Karpas-422 (cell line): ENCODE results near the gene TNS4. TPM values are rescaled to one million over a fixed set of nuclear protein-coding genes. Genes with fewer than 3 reads are reported as not detected.

Experiments used
- DNase-seq: peaks from one replicate; pipeline ENCODE4 v3.0.0-alpha.2; 2015
- H2AFZ ChIP-seq: fragments of 200-600 bp; sonication (generic); 2 replicates; pipeline ENCODE4 v1.6.1; 2014; ENCODE audit warnings: antibody characterized with exemption, low read length, mixed read lengths
- H3K27ac ChIP-seq: fragments of 200-600 bp; sonication (generic); 2 replicates; pipeline ENCODE4 v1.5.1; 2014; ENCODE audit warnings: mild to moderate bottlenecking, low read length, moderate library complexity
- H3K27me3 ChIP-seq: fragments of 200-600 bp; sonication (generic); 2 replicates; pipeline ENCODE4 v1.6.1; 2014; ENCODE audit warnings: low read length, mixed read lengths
- H3K36me3 ChIP-seq: fragments of 200-600 bp; sonication (generic); 2 replicates; pipeline ENCODE4 v1.6.1; 2014; ENCODE audit warnings: low read length, mixed read lengths; ENCODE audit not compliant: insufficient read depth
- H3K4me1 ChIP-seq: fragments of 200-600 bp; sonication (generic); 2 replicates; pipeline ENCODE4 v1.6.1; 2014; ENCODE audit warnings: mild to moderate bottlenecking, low read length, mixed read lengths
- H3K4me2 ChIP-seq: fragments of 200-600 bp; sonication (generic); 2 replicates; pipeline ENCODE4 v1.6.1; 2014; ENCODE audit warnings: low read length, low read depth, mild to moderate bottlenecking; ENCODE audit not compliant: poor library complexity, severe bottlenecking
- H3K4me3 ChIP-seq: fragments of 200-600 bp; sonication (generic); 2 replicates; pipeline ENCODE4 v1.5.1; 2014; ENCODE audit warnings: mild to moderate bottlenecking, antibody characterized with exemption, low read length, mixed read lengths
- H3K79me2 ChIP-seq: fragments of 200-600 bp; sonication (generic); 2 replicates; pipeline ENCODE4 v1.6.1; 2014; ENCODE audit warnings: mild to moderate bottlenecking, low read length, mixed read lengths
- H3K9ac ChIP-seq: fragments of 200-600 bp; sonication (generic); 2 replicates; pipeline ENCODE4 v1.6.0; 2014; ENCODE audit warnings: low read length
- H3K9me2 ChIP-seq: fragments of 200-600 bp; sonication (generic), shearing (Covaris generic); replicated peaks from 2 replicates; pipeline ENCODE4 v1.6.0; 2014; ENCODE audit warnings: mild to moderate bottlenecking, low read length, moderate library complexity; ENCODE audit not compliant: insufficient read depth
- H3K9me3 ChIP-seq: fragments of 300-700, 200-600 bp; sonication (generic); 2 replicates; pipeline ENCODE4 v1.6.1; 2014; ENCODE audit warnings: low read length, mixed read lengths
- H4K20me1 ChIP-seq: fragments of 200-600 bp; sonication (generic); 2 replicates; pipeline ENCODE4 v1.6.1; 2014; ENCODE audit warnings: mild to moderate bottlenecking, antibody characterized with exemption, low read length, low read depth; ENCODE audit not compliant: insufficient read depth
- total RNA-seq: library from RNA; depleted of rRNA; stranded (reverse); fragments of >200 nt; shearing (Covaris generic); gene quantifications from 2 replicates; pipeline ENCODE4 v1.2.3, GENCODE V29; 2014; ENCODE audit warnings: low replicate concordance

TNS4 gene
- total RNA-seq, 1 experiment from 2014 or later = not detected

GRCh38 chr17:40500709-40501108 is 714 bp downstream of the TNS4 start:
- no peak overlapping the region for H3K9ac ChIP-seq
- no peaks in the 10 kb centered on the region for H3K79me2 ChIP-seq
- no peak for DNase-seq
- H3K4me3 ChIP-seq = no peak overlapping the region
- H3K9me3 ChIP-seq = no peaks in the 10 kb centered on the region
- no peaks in the 10 kb centered on the region for H3K27me3 ChIP-seq
- no peaks in the 10 kb centered on the region for H3K4me1 ChIP-seq
- H3K4me2 ChIP-seq = no peak overlapping the region
- H3K9me2 ChIP-seq = no peaks in the 10 kb centered on the region
- no peaks in the 10 kb centered on the region for H3K36me3 ChIP-seq
- H2AFZ ChIP-seq = no peak overlapping the region
- no peak overlapping the region for H3K27ac ChIP-seq
- H4K20me1 ChIP-seq = 0 out of 2 replicates have a peak, but pooled peaks cover 4% of the 10 kb centered on the region

GRCh38 chr17:40500190-40500589 is 1.2 kb downstream of the TNS4 start:
- DNase-seq = no peak
- Histone ChIP-seq H3K4me1 (no peaks in the 10 kb centered on the region), H3K79me2 (no peaks in the 10 kb centered on the region), H3K4me3 (no peak overlapping the region), H3K27ac (no peak overlapping the region), H3K36me3 (no peaks in the 10 kb centered on the region), H3K9ac (no peak overlapping the region), H3K4me2 (no peak overlapping the region), H3K27me3 (no peaks in the 10 kb centered on the region), H4K20me1 (0 out of 2 replicates have a peak, but pooled peaks cover 1% of the 10 kb centered on the region), H3K9me2 (no peaks in the 10 kb centered on the region), H3K9me3 (no peaks in the 10 kb centered on the region), H2AFZ (no peak overlapping the region)

GRCh38 chr17:40499551-40500189 is 1.8 kb downstream of the TNS4 start:
- no peaks in the 10 kb centered on the region for H3K36me3 ChIP-seq
- no peaks in the 10 kb centered on the region for H3K27me3 ChIP-seq
- no peak for DNase-seq
- H3K9ac ChIP-seq = no peak overlapping the region
- H2AFZ ChIP-seq = no peak overlapping the region
- no peaks in the 10 kb centered on the region for H4K20me1 ChIP-seq
- no peak overlapping the region for H3K4me3 ChIP-seq
- no peaks in the 10 kb centered on the region for H3K4me1 ChIP-seq
- H3K79me2 ChIP-seq = no peaks in the 10 kb centered on the region
- no peak overlapping the region for H3K27ac ChIP-seq
- no peaks in the 10 kb centered on the region for H3K9me3 ChIP-seq
- H3K4me2 ChIP-seq = no peak overlapping the region
- no peaks in the 10 kb centered on the region for H3K9me2 ChIP-seq

- H2AFZ ChIP-seq = no peak overlapping the region
- no peak overlapping the region for H3K4me2 ChIP-seq
- H3K4me3 ChIP-seq = no peak overlapping the region
- no peaks in the 10 kb centered on the region for H4K20me1 ChIP-seq
- no peaks in the 10 kb centered on the region for H3K9me3 ChIP-seq
- no peak overlapping the region for H3K9ac ChIP-seq
- no peaks in the 10 kb centered on the region for H3K79me2 ChIP-seq
- no peaks in the 10 kb centered on the region for H3K4me1 ChIP-seq
- H3K27ac ChIP-seq = no peak overlapping the region
- H3K36me3 ChIP-seq = no peaks in the 10 kb centered on the region
- DNase-seq = no peak
- H3K27me3 ChIP-seq = no peaks in the 10 kb centered on the region
- no peaks in the 10 kb centered on the region for H3K9me2 ChIP-seq
Measured at GRCh38 chr17:40498281-40499084, 2.9 kb downstream of the TNS4 start.

DNA sequence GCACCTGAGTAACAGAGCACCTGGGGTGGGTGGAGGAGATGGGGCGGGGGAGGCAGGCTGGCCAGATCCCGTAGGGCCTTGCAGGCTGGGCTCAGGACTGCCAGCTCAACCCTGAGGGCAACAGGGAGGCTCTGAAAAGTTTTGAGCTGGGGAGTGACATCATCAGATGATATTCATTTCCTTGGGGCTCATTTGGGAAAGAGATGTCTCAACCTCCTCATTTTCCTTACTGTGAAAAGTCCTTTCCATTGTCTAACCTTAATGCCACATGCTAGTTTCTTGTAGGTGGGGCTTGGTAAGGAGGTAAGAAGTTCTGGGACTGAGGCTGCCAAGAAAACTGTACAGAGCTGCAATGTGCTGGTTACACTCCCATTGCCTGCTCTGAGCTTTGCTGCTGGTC is 3.7 kb downstream of the TNS4 start:
- no peak overlapping the region for H3K4me2 ChIP-seq
- H3K36me3 ChIP-seq = no peaks in the 10 kb centered on the region
- no peaks in the 10 kb centered on the region for H3K9me2 ChIP-seq
- no peak overlapping the region for H3K27ac ChIP-seq
- no peaks in the 10 kb centered on the region for H3K79me2 ChIP-seq
- no peak overlapping the region for H3K4me3 ChIP-seq
- peak; percentile 20 for DNase-seq
- H2AFZ ChIP-seq = no peak overlapping the region
- H3K4me1 ChIP-seq = no peaks in the 10 kb centered on the region
- no peak overlapping the region for H3K9ac ChIP-seq
- no peaks in the 10 kb centered on the region for H4K20me1 ChIP-seq
- H3K9me3 ChIP-seq = no peaks in the 10 kb centered on the region
- no peaks in the 10 kb centered on the region for H3K27me3 ChIP-seq

GRCh38 chr17:40496634-40497420 is 4.6 kb downstream of the TNS4 start:
- Histone ChIP-seq H3K4me1 (no peaks in the 10 kb centered on the region), H3K4me2 (no peak overlapping the region), H3K9ac (no peak overlapping the region), H2AFZ (no peak overlapping the region), H3K79me2 (no peaks in the 10 kb centered on the region), H3K27ac (no peak overlapping the region), H4K20me1 (no peaks in the 10 kb centered on the region), H3K36me3 (no peaks in the 10 kb centered on the region), H3K27me3 (no peaks in the 10 kb centered on the region), H3K9me3 (no peaks in the 10 kb centered on the region), H3K9me2 (no peaks in the 10 kb centered on the region), H3K4me3 (no peak overlapping the region)
- peak; percentile 14 for DNase-seq

DNA sequence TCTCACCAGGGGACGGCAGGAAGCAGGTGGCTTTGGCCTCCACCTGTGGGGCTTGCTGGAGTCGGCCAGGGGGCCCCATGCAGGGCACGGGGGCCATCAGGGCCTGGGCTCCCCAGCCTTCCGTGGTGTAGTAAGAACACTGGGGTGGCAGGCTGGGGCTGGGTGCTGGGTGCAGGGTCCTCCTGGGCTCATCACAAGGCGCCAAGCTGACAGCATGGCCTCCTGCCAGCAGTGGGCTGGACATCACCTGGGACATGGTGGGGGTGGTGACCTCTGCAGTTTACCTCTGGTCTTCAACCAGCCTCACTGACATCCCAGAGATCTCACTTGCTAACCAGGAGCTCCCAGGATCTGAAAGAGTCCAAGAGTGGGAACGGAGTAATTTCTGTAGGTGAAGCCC is 5.3 kb downstream of the TNS4 start:
- H3K27me3 ChIP-seq = no peaks in the 10 kb centered on the region
- H3K79me2 ChIP-seq = no peaks in the 10 kb centered on the region
- H4K20me1 ChIP-seq = no peaks in the 10 kb centered on the region
- H3K36me3 ChIP-seq = no peaks in the 10 kb centered on the region
- H3K4me2 ChIP-seq = no peak overlapping the region
- H3K9ac ChIP-seq = no peak overlapping the region
- H3K4me3 ChIP-seq = no peak overlapping the region
- no peaks in the 10 kb centered on the region for H3K4me1 ChIP-seq
- no peak for DNase-seq
- H3K9me2 ChIP-seq = no peaks in the 10 kb centered on the region
- no peak overlapping the region for H2AFZ ChIP-seq
- no peaks in the 10 kb centered on the region for H3K9me3 ChIP-seq
- no peak overlapping the region for H3K27ac ChIP-seq

DNA sequence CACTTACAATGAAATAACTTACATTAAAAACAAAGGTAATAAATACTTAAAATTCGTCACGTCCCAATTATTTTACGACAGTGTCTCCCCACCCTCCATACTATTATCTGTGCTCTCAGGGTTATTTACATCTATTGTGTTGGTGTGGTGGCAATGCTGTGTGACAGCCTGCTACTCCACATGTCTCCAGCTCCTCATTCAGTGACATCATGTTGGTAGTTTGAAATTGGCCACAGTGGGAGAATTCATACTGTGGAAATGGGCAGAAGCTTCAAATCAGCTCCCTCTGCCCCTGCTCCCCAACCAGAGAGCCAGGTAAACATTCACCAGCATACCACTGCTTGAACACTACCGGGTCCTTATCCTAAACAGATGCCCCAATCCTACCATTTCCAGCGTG is 6.3 kb downstream of the TNS4 start:
- Histone ChIP-seq H3K4me2 (no peak overlapping the region), H2AFZ (no peak overlapping the region), H3K9me2 (no peaks in the 10 kb centered on the region), H3K4me3 (no peak overlapping the region), H3K79me2 (no peaks in the 10 kb centered on the region), H3K9me3 (no peaks in the 10 kb centered on the region), H3K4me1 (peaks cover under 1% of the 10 kb centered on the region), H3K27ac (no peak overlapping the region), H3K27me3 (no peaks in the 10 kb centered on the region), H3K9ac (no peak overlapping the region), H4K20me1 (no peaks in the 10 kb centered on the region), H3K36me3 (no peaks in the 10 kb centered on the region)
- DNase-seq = no peak
